HepG2 (cell line): ENCODE data around the gene ATP5MG. TPM values are rescaled to one million over a fixed set of nuclear protein-coding genes. Genes with fewer than 3 reads are reported as not detected.

ENCODE experiments used
- ATAC-seq: fragments of 200-7000 bp; cut with Tn5 transposase; 3 replicates; pipeline ENCODE4 v1.9.1; 2020; ENCODE audit warnings: mild to moderate bottlenecking, moderate library complexity
- BruUV-seq: library from RNA; stranded (reverse); fragments of 400-500 nt; replicated peaks from 2 replicates; lab custom pipeline; 2021; lab: Mats Ljungman, UMichigan
- CTCF ChIA-PET: fragments of 300-600 bp; formaldehyde crosslinking; extraction: SDS; loops from one replicate; lab custom pipeline; 2021; ENCODE audit warnings: low total read pairs, inconsistent platforms, low intra/inter-chr PET ratio; lab: Yijun Ruan, JAX
- POLR2A ChIA-PET: fragments of 350-600 bp; sonication (Branson Sonifier 250); formaldehyde crosslinking; loops from one replicate; lab custom pipeline; 2020; ENCODE audit warnings: antibody characterized with exemption, inconsistent platforms; lab: Yijun Ruan, JAX
- DNase-seq: peaks from one replicate; pipeline ENCODE4 v3.0.0-alpha.2; 2015; ENCODE audit warnings: low spot score
- FAIRE-seq: peaks from 3 replicates; lab custom pipeline; 2011; peaks lifted over from hg19 to GRCh38; lab: Jason Lieb, UNC
- H2AFZ ChIP-seq: one replicate; pipeline ENCODE4 v1.6.1; 2011; ENCODE audit warnings: low read length, inconsistent platforms
- H3K27ac ChIP-seq: fragments of 300-600 bp; 3 replicates; pipeline ENCODE4 v1.8.0; 2011; ENCODE audit warnings: mixed run types, mild to moderate bottlenecking, mixed read lengths, low read length, inconsistent platforms; ENCODE audit not compliant: insufficient read depth; ENCODE audit errors: extremely low read length
- H3K27me3 ChIP-seq, 2 experiments: fragments of 200-600 bp in 1 of 2; 2 replicates in 1 of 2; 3 replicates in 1 of 2; pipeline versions ENCODE4 v1.6.0 to v1.8.0; 2011; ENCODE audit warnings: low read length in 2 of 2, mild to moderate bottlenecking in 2 of 2, moderate library complexity in 2 of 2, inconsistent platforms in 1 of 2; ENCODE audit not compliant: insufficient read depth in 2 of 2, control insufficient read depth in 1 of 2
- H3K36me3 ChIP-seq, 2 experiments: fragments of 200-600 bp in 1 of 2; replicated peaks in 1 of 2; 2 replicates in 1 of 2; 3 replicates in 1 of 2; pipeline versions ENCODE4 v1.5.1 to v1.8.0; 2011; ENCODE audit warnings: low read length in 2 of 2, inconsistent platforms in 1 of 2; ENCODE audit not compliant: insufficient read depth in 2 of 2, control insufficient read depth in 1 of 2
- H3K4me1 ChIP-seq: 2 replicates; pipeline ENCODE4 v1.5.1; 2012; ENCODE audit warnings: low read length, inconsistent platforms; ENCODE audit not compliant: insufficient read depth
- H3K4me2 ChIP-seq: 2 replicates; pipeline ENCODE4 v1.6.0; 2011; ENCODE audit warnings: low read depth, low read length, inconsistent platforms
- H3K4me3 ChIP-seq, 3 experiments: fragments of 200-600 bp in 1 of 3; sonication (generic), shearing (Covaris generic) in 1 of 3; replicated peaks in 1 of 3; 2 replicates each; pipeline ENCODE4 v1.5.1; 2011 to 2016; ENCODE audit warnings: low read length in 3 of 3, inconsistent platforms in 2 of 3, low read depth in 2 of 3, mild to moderate bottlenecking in 2 of 3, control low read depth in 1 of 3, mixed read lengths in 1 of 3; ENCODE audit not compliant: insufficient read depth in 1 of 3
- H3K79me2 ChIP-seq: one replicate; pipeline ENCODE4 v1.6.1; 2011; ENCODE audit warnings: low read length, inconsistent platforms; ENCODE audit not compliant: insufficient read depth
- H3K9ac ChIP-seq: 2 replicates; pipeline ENCODE4 v1.6.0; 2011; ENCODE audit warnings: mild to moderate bottlenecking, low read depth, low read length, inconsistent platforms; ENCODE audit not compliant: insufficient read depth
- H3K9me3 ChIP-seq: 2 replicates; pipeline ENCODE4 v1.5.1; 2012; ENCODE audit warnings: mild to moderate bottlenecking, low read length
- H4K20me1 ChIP-seq: 2 replicates; pipeline ENCODE4 v1.6.0; 2011; ENCODE audit warnings: inconsistent platforms, mild to moderate bottlenecking, low read length, moderate library complexity; ENCODE audit not compliant: insufficient read depth
- ARNT2 ChIP-seq: sonication (generic); formaldehyde crosslinking; IDR thresholded peaks from 2 replicates; pipeline ENCODE4 v1.8.0; 2022; ENCODE audit warnings: mild to moderate bottlenecking, low read depth, missing genetic modification reagents, moderate library complexity
- BRF2 ChIP-seq: sonication (generic); formaldehyde crosslinking; IDR thresholded peaks from 2 replicates; pipeline ENCODE4 v1.8.1; 2022; ENCODE audit warnings: mild to moderate bottlenecking, missing genetic modification reagents
- DNMT1 ChIP-seq: sonication (generic); formaldehyde crosslinking; IDR thresholded peaks from 2 replicates; pipeline ENCODE4 v1.5.1; 2020; ENCODE audit warnings: mild to moderate bottlenecking, missing genetic modification reagents
- E2F1 ChIP-seq: sonication (generic); formaldehyde crosslinking; IDR thresholded peaks from 2 replicates; pipeline ENCODE4 v1.5.0; 2020; ENCODE audit warnings: missing genetic modification reagents
- EHMT2 ChIP-seq: fragments of 200-600 bp; sonication (generic); IDR thresholded peaks from 2 replicates; pipeline ENCODE4 v1.7.0; 2017; ENCODE audit warnings: antibody characterized with exemption, low read depth, low read length, borderline replicate concordance
- EZH2 ChIP-seq: conservative IDR thresholded peaks from 2 replicates; pipeline ENCODE4 v1.6.1; 2012; ENCODE audit warnings: mild to moderate bottlenecking, low read depth, low read length, moderate library complexity
- MAX ChIP-seq: IDR thresholded peaks from 2 replicates; pipeline ENCODE4 v1.6.1; 2012; ENCODE audit warnings: inconsistent platforms
- MNT ChIP-seq: fragments of 450-650 bp; IDR thresholded peaks from 2 replicates; pipeline ENCODE4 v1.6.1; 2016
- NCOA1 ChIP-seq: sonication (generic); formaldehyde crosslinking; IDR thresholded peaks from 2 replicates; pipeline ENCODE4 v1.9.0; 2021; ENCODE audit warnings: missing genetic modification reagents
- NFYB ChIP-seq: sonication (generic); formaldehyde crosslinking; IDR thresholded peaks from 2 replicates; pipeline ENCODE4 v1.4.0; 2020; ENCODE audit warnings: missing genetic modification reagents
- NFYC ChIP-seq: IDR thresholded peaks from 2 replicates; pipeline ENCODE4 v1.6.1; 2016; ENCODE audit warnings: missing genetic modification reagents, missing compliant biosample characterization
- TCF7 ChIP-seq: sonication (generic); IDR thresholded peaks from 2 replicates; pipeline ENCODE4 v1.6.1; 2016; ENCODE audit warnings: antibody characterized with exemption, low read depth
- TFAP4 ChIP-seq: sonication (generic); IDR thresholded peaks from 2 replicates; pipeline ENCODE4 v1.6.1; 2016; ENCODE audit warnings: low read depth, borderline replicate concordance
- TGIF2 ChIP-seq: IDR thresholded peaks from 2 replicates; pipeline ENCODE4 v1.6.1; 2016; ENCODE audit warnings: control low read depth, missing compliant biosample characterization
- THAP8 ChIP-seq: sonication (generic); formaldehyde crosslinking; IDR thresholded peaks from 2 replicates; pipeline ENCODE4 v1.5.1; 2020; ENCODE audit warnings: missing genetic modification reagents, mild to moderate bottlenecking, borderline replicate concordance
- TSC22D2 ChIP-seq: sonication (generic); formaldehyde crosslinking; IDR thresholded peaks from 2 replicates; pipeline ENCODE4 v1.5.1; 2020; ENCODE audit warnings: missing genetic modification reagents, mild to moderate bottlenecking, borderline replicate concordance
- ZBTB8A ChIP-seq: sonication (generic); formaldehyde crosslinking; IDR thresholded peaks from 2 replicates; pipeline ENCODE4 v1.4.0; 2020; ENCODE audit warnings: mild to moderate bottlenecking, low read depth, missing genetic modification reagents, borderline replicate concordance
- ZNF615 ChIP-seq: sonication (generic); formaldehyde crosslinking; IDR thresholded peaks from 2 replicates; pipeline ENCODE4 v1.5.0; 2020; ENCODE audit warnings: mild to moderate bottlenecking, missing genetic modification reagents, borderline replicate concordance
- ZNF878 ChIP-seq: sonication (generic); formaldehyde crosslinking; IDR thresholded peaks from 2 replicates; pipeline ENCODE4 v1.8.1; 2023; ENCODE audit warnings: mild to moderate bottlenecking, missing genetic modification reagents, moderate library complexity
- ZSCAN31 ChIP-seq: sonication (generic); formaldehyde crosslinking; IDR thresholded peaks from 2 replicates; pipeline ENCODE4 v1.5.0; 2020; ENCODE audit warnings: low read depth, mild to moderate bottlenecking, missing genetic modification reagents
- WGBS: methylation state at CpG from one replicate; pipeline ENCODE4 v1.1.6; 2017; ENCODE audit warnings: low lambda C conversion rate; 5-methylcytosine and 5-hydroxymethylcytosine counted together
- in situ Hi-C: cut with HindIII; loops from 2 replicates; pipeline ENCODE4 v1.10.0; 2017; ENCODE audit warnings: low pct_unique_long_range_greater_than_20kb; ENCODE audit not compliant: extremely low pct_ligation_motif_present
- intact Hi-C: fragments of 100-400 bp; cut with micrococcal nuclease; formaldehyde crosslinking; loops from one replicate; pipeline ENCODE4 v1.10.0; 2022; ENCODE audit not compliant: unreplicated experiment
- polyA plus RNA-seq, 8 experiments: library from polyadenylated mRNA; depleted of rRNA in 3 of 8; stranded (reverse) in 7 of 8; unstranded in 1 of 8; fragments of >200 nt; fragmentation: Illumina TruSeq in 4 of 8; extraction: Trizol in 4 of 8; gene quantifications; 2 replicates each; pipeline versions ENCODE4 v1.2.1 to v1.2.3, GENCODE V29; 2011 to 2016; ENCODE audit warnings: low read depth in 4 of 8, missing spikeins in 1 of 8, mixed read lengths in 1 of 8; ENCODE audit not compliant: insufficient read depth in 1 of 8
- total RNA-seq, 5 experiments: library from RNA; depleted of rRNA; stranded (reverse); fragments of >200 nt; fragmentation: Illumina TruSeq; extraction: Trizol; gene quantifications; 2 replicates each; pipeline ENCODE4 v1.2.3, GENCODE V29; 2016; ENCODE audit warnings: low read depth in 1 of 5

The ATP5MG gene
- total and polyA plus RNA-seq, 2 of the 13 experiments (the other 11 are each of a cell fraction or from before 2014, with no cell fraction given): 260 to 320 TPM

- in situ Hi-C loops (no loop called here), intact Hi-C loops (loop anchor here (2.0 kb wide), 1 partner anchor 33 kb away; the partner anchor contains the start of gene ATP5MG)
- no peak for FAIRE-seq
- WGBS: under 1% methylated on average over 9 of the region's 9 CpGs
- BruUV-seq: no TSS peak
- Histone ChIP-seq H3K9ac (peak overlapping the region; percentile 72), H3K4me2 (peak overlapping the region; percentile 100), H3K36me3 (no peaks in the 10 kb centered on the region; a peak in 1 of 5 replicates), H4K20me1 (peaks cover 16% of the 10 kb centered on the region), H3K9me3 (no peaks in the 10 kb centered on the region), H2AFZ (peak overlapping the region; percentile 89), H3K27me3 (no peaks in the 10 kb centered on the region), H3K4me1 (peaks cover 47% of the 10 kb centered on the region), H3K4me3 (peak overlapping the region; percentile 11 to 84 (median 73)), H3K79me2 (peaks cover 26% of the 10 kb centered on the region), H3K27ac (peak overlapping the region; percentile 87)
- ATAC-seq: no peak
- ChIA-PET POLR2A (interaction anchor here (1.2 to 2.1 kb wide), 2 partner anchors 14 to 96 kb away, joined by 3 to 8 read pairs; partner anchors contain the start of gene TMEM25), CTCF (no interaction called here)
- peak; percentile 32 for DNase-seq
- 0 out of 2 replicates have a peak, but pooled peaks have one; percentile 23 for TF ChIP-seq ZBTB8A (CRISPR knock-in tag)
- TF ChIP-seq MNT: 0 out of 2 replicates have a peak, but pooled peaks have one; percentile 8
- no peak for TF ChIP-seq E2F1 (CRISPR knock-in tag)
- TF ChIP-seq NFYC: 0 out of 2 replicates have a peak, but pooled peaks have one; percentile 3
- no peak for TF ChIP-seq ZNF615
- no peak for TF ChIP-seq DNMT1 (CRISPR knock-in tag)
- no peak for TF ChIP-seq ARNT2 (CRISPR knock-in tag)
- TF ChIP-seq NCOA1 (CRISPR knock-in tag): 0 out of 2 replicates have a peak, but pooled peaks have one; percentile 2
- TF ChIP-seq TFAP4: no peak
- peak; percentile 32; the same call in 1 of the 2 replicates for TF ChIP-seq NFYB (CRISPR knock-in tag)
- no peak for TF ChIP-seq EZH2
- peak; percentile 63 for TF ChIP-seq MAX
- no peak for TF ChIP-seq THAP8 (CRISPR knock-in tag)
- no peak for TF ChIP-seq EHMT2
- TF ChIP-seq ZNF878: no peak
- no peak for TF ChIP-seq TSC22D2 (CRISPR knock-in tag)
- TF ChIP-seq TGIF2: 0 out of 2 replicates have a peak, but pooled peaks have one; percentile 0
- no peak for TF ChIP-seq BRF2
- no peak for TF ChIP-seq ZSCAN31 (CRISPR knock-in tag)
- TF ChIP-seq TCF7: 0 out of 2 replicates have a peak, but pooled peaks have one; percentile 18
Observed at GRCh38 chr11:118434123-118434552, 32.7 kb downstream of the ATP5MG start.
